HFFc6 (cell line): ENCODE results near the gene NT5C2. TPM values are rescaled to one million over a fixed set of nuclear protein-coding genes. Genes with fewer than 3 reads are reported as not detected.

Experiments used
- DNase-seq: peaks from one replicate; pipeline ENCODE4 v3.0.0-alpha.2; 2018
- H3K27ac Mint-ChIP-seq: 2 replicates; pipeline ENCODE4 v1.8.0; 2020; ENCODE audit warnings: mild to moderate bottlenecking, mixed read lengths
- H3K27me3 Mint-ChIP-seq: 2 replicates; pipeline ENCODE4 v1.8.0; 2021; ENCODE audit warnings: mild to moderate bottlenecking, moderate library complexity, mixed read lengths; ENCODE audit not compliant: insufficient read depth
- H3K36me3 Mint-ChIP-seq: 2 replicates; pipeline ENCODE4 v1.8.0; 2021; ENCODE audit warnings: low read depth, mixed read lengths
- H3K4me1 Mint-ChIP-seq: 2 replicates; pipeline ENCODE4 v1.8.0; 2020; ENCODE audit warnings: low read depth, mixed read lengths
- H3K4me3 Mint-ChIP-seq: 2 replicates; pipeline ENCODE4 v1.8.0; 2020; ENCODE audit warnings: mild to moderate bottlenecking, moderate library complexity, mixed read lengths
- H3K9me3 Mint-ChIP-seq: 2 replicates; pipeline ENCODE4 v1.8.0; 2020; ENCODE audit warnings: mild to moderate bottlenecking, mixed read lengths
- total RNA-seq, 6 experiments: library from RNA; stranded (reverse); fragmentation: NEBNext Ultra II Directional; extraction: Animal tissue kit (Norgen Biotek cat#: 25700); gene quantifications; 2 replicates in 1 of 6; 3 replicates in 5 of 6; pipeline ENCODE4 v1.2.3, GENCODE V29; 2021
- TF ChIP-seq, protein P1 (sequence below): fragments of 200-600 bp; sonication (generic); IDR thresholded peaks from 2 replicates; pipeline ENCODE4 v1.5.0; 2021; ENCODE audit warnings: antibody characterized with exemption, mild to moderate bottlenecking

The NT5C2 gene
- total RNA-seq, 6 experiments from 2014 or later = 78.5 to 97.4 (median 81.1) TPM

DNA sequence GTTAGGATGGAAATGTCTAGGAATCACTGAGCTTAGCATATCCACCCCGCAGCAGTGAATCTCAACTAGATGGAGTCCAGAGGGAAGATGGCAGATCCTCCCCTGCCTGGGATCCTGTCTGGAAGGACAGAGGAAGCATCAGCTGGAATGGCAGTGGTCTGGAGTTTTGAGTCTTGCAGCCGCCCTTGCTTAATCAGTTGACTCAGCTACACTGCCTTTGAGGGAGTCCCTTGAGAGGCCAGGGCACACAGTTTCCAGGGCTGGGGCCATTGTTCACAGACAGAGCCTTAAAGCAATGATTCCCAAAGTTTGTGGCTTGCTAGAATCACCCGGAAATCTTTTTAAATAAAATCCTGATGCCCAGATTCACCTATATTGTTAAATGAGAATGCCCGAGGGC, 128.1 kb downstream of the NT5C2 start:
- TF ChIP-seq, protein P1, sequence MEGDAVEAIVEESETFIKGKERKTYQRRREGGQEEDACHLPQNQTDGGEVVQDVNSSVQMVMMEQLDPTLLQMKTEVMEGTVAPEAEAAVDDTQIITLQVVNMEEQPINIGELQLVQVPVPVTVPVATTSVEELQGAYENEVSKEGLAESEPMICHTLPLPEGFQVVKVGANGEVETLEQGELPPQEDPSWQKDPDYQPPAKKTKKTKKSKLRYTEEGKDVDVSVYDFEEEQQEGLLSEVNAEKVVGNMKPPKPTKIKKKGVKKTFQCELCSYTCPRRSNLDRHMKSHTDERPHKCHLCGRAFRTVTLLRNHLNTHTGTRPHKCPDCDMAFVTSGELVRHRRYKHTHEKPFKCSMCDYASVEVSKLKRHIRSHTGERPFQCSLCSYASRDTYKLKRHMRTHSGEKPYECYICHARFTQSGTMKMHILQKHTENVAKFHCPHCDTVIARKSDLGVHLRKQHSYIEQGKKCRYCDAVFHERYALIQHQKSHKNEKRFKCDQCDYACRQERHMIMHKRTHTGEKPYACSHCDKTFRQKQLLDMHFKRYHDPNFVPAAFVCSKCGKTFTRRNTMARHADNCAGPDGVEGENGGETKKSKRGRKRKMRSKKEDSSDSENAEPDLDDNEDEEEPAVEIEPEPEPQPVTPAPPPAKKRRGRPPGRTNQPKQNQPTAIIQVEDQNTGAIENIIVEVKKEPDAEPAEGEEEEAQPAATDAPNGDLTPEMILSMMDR = no peak
- Mint-ChIP-seq H3K27ac (no peak overlapping the region), H3K9me3 (no peaks in the 10 kb centered on the region), H3K27me3 (no peaks in the 10 kb centered on the region; the same call in 1 of the 2 replicates), H3K4me1 (peaks cover 7% of the 10 kb centered on the region), H3K4me3 (no peak overlapping the region), H3K36me3 (no peaks in the 10 kb centered on the region)
- no peak for DNase-seq

DNA sequence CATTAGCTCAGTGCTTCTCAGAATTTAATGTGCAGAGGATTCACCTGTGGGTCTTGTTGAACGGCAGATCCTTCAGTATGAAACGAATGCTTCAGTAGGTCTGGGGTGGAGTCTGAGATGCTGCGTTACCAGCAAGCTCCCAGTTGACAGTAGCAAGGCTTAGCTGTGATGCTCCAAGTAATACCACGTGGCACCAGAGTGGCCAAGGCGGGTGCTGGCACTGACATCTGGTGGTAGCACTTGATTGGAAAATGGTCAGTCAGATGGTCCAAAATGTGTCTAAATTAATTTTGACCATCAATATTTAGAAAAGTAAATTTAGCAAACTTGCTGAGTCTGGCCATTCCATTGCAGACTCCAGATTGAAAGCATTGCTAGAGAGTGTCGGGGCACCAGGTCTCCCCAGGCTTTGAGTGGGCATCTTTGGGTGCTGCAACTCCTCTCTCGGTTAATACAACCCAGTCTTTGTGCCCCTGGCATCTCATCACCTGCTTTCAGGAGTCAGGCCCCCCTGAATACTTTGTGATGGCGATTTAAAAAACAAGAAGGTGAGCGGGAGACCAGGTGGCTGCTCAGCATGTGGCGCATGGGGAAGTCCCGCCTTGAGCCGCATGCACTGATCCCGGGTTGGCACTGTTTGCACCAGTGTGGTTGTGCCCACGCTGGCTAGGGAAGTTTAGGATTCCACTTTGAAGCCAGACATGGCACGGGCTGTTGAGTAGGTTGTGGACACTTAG, 130.1 kb downstream of the NT5C2 start:
- 0 out of 2 replicates have a peak, but pooled peaks cover 3% of the 10 kb centered on the region for H3K36me3 Mint-ChIP-seq
- H3K4me3 Mint-ChIP-seq = no peak overlapping the region
- peaks cover 6% of the 10 kb centered on the region for H3K4me1 Mint-ChIP-seq
- no peaks in the 10 kb centered on the region for H3K27me3 Mint-ChIP-seq
- H3K9me3 Mint-ChIP-seq = no peaks in the 10 kb centered on the region
- DNase-seq = no peak
- no peak overlapping the region for H3K27ac Mint-ChIP-seq
- TF ChIP-seq, protein P1 = peak; percentile 59

DNA sequence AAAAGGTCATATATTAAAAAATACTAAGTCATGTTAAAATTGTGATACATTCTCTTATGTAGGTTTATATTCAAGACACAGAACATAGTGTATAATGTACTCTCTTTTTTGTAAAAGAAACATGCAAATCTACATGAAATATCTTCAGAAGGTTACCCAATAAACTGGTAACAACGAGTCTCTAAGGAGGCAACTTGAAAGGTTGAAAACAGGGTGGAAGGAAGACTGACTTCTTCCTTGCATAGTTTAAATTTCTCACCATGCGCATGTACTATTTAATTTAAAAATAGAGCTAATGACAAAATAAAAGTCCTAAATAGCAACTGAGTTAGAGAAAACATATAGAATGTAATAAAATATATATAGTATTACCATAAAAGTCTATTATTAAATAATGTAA, 132.5 kb downstream of the NT5C2 start:
- peaks cover 17% of the 10 kb centered on the region for H3K4me1 Mint-ChIP-seq
- H3K9me3 Mint-ChIP-seq = no peaks in the 10 kb centered on the region
- DNase-seq = no peak
- H3K27ac Mint-ChIP-seq = no peak overlapping the region
- 0 out of 2 replicates have a peak, but pooled peaks cover 3% of the 10 kb centered on the region for H3K36me3 Mint-ChIP-seq
- no peaks in the 10 kb centered on the region for H3K27me3 Mint-ChIP-seq
- H3K4me3 Mint-ChIP-seq = no peak overlapping the region
- TF ChIP-seq, protein P1 = no peak

DNA sequence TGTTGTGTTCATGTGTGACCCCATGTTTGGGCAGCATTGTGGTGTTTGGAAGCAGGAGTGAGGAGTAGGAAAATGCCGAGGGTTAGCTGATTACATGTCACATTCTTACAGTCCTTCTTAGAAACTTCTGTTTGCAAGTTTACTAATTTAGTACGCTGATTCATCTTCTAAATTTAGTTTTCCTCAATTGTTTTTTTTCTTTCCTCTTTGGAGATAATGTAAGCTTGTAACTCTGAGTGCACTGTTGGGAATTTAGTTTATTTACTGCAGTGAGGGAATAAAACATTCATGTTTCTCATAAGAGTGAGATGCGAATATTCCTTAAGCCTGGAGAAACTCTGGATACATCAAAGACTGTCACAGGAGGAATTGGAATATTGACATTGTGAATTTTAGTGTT, 135.0 kb downstream of the NT5C2 start:
- TF ChIP-seq, protein P1 = no peak
- Mint-ChIP-seq H3K4me1 (peaks cover 38% of the 10 kb centered on the region), H3K36me3 (0 out of 2 replicates have a peak, but pooled peaks cover 3% of the 10 kb centered on the region), H3K9me3 (no peaks in the 10 kb centered on the region), H3K4me3 (peak overlapping the region; percentile 29; the same call in 1 of the 2 replicates), H3K27me3 (no peaks in the 10 kb centered on the region), H3K27ac (peak overlapping the region; percentile 46)
- DNase-seq = peak; percentile 19

DNA sequence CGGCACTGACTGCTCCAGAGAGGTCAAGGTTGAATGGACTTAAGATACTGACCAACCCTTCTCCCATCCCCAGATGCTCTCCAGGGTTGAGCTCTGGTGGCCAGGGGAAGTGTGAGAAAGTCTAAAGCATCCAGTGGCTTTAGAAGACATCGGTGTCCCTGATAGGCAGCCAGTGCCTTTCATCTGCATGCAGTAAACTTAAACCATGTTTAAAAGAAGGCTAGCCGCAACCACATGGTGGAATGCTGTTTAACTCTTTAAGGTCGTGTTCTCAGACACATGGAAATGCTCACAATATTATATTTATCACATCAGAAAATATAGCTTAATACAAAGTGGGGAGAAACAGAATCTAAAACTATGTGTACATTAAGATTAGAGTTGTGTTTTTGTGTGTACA, 138.0 kb downstream of the NT5C2 start:
- no peak for DNase-seq
- Mint-ChIP-seq H3K36me3 (peaks cover 3% of the 10 kb centered on the region; the same call in 1 of the 2 replicates), H3K4me3 (no peak overlapping the region), H3K9me3 (no peaks in the 10 kb centered on the region), H3K27me3 (no peaks in the 10 kb centered on the region), H3K27ac (no peak overlapping the region), H3K4me1 (peaks cover 38% of the 10 kb centered on the region)
- TF ChIP-seq, protein P1 = no peak
